ENCODE results near the gene UNC79. TPM values are rescaled to one million over a fixed set of nuclear protein-coding genes. Genes with fewer than 3 reads are reported as not detected.
A peak's percentile ranks its signal among the peaks of the same experiment; 100 is the strongest.

UNC79 gene
- total and polyA plus RNA-seq, 11 donors = 0.04 to 0.58 (median 0.42) TPM

- Histone ChIP-seq H3K27me3 (peaks cover 0 to 2% (median 0%) of the 10 kb centered on the region in 9 donors), H3K36me3 (no peaks in the 10 kb centered on the region), H3K27ac (no peak overlapping the region), H3K9me3 (peaks cover 0 to 3% (median 0%) of the 10 kb centered on the region in 12 donors), H3K4me3 (no peak overlapping the region), H3K4me1 (no peaks in the 10 kb centered on the region)
- TF ChIP-seq CTCF (IDR thresholded peaks at IDR 0.05) = no peak
- TF ChIP-seq POLR2A (IDR thresholded peaks at IDR 0.05) = no peak
- DNase-seq = no peak
- intact Hi-C loops (cut with DNase I) = no loop called here
- 86 to 92% (median 88%) methylated on average over 15 of the region's 15 CpGs for WGBS, 4 donors
- no peak for ATAC-seq
Observed at GRCh38 chr14:93705513-93706156, 274.9 kb downstream of the UNC79 start.

GRCh38 chr14:93706360-93706955 lies 275.7 kb downstream of the UNC79 start:
- Histone ChIP-seq H3K36me3 (no peaks in the 10 kb centered on the region), H3K9me3 (no peaks in the 10 kb centered on the region), H3K27me3 (peaks cover 0 to 2% (median 0%) of the 10 kb centered on the region in 9 donors), H3K4me1 (no peaks in the 10 kb centered on the region), H3K27ac (no peak overlapping the region), H3K4me3 (no peak overlapping the region)
- no peak for ATAC-seq
- TF ChIP-seq POLR2A (IDR thresholded peaks at IDR 0.05) (no peak), CTCF (IDR thresholded peaks at IDR 0.05) (no peak)
- 88 to 91% (median 91%) methylated on average over 21 of the region's 21 CpGs for WGBS, 4 donors
- intact Hi-C loops (cut with DNase I) = no loop called here
- DNase-seq = no peak

- H3K27me3 ChIP-seq = peaks cover 0 to 3% (median 0%) of the 10 kb centered on the region in 9 donors
- H3K36me3 ChIP-seq = no peaks in the 10 kb centered on the region
- intact Hi-C loops (cut with DNase I) = no loop called here
- DNase-seq = no peak
- H3K27ac ChIP-seq = no peak overlapping the region
- H3K4me3 ChIP-seq = no peak overlapping the region
- WGBS, 4 donors = 74 to 84% (median 79%) methylated on average over 3 of the region's 3 CpGs
- no peaks in the 10 kb centered on the region for H3K4me1 ChIP-seq
- ATAC-seq = no peak
- H3K9me3 ChIP-seq = no peaks in the 10 kb centered on the region
- no peak for TF ChIP-seq POLR2A (IDR thresholded peaks at IDR 0.05)
- no peak for TF ChIP-seq CTCF (IDR thresholded peaks at IDR 0.05)
Observed at GRCh38 chr14:93707475-93707874, 276.7 kb downstream of the UNC79 start.

- no peaks in the 10 kb centered on the region for H3K4me1 ChIP-seq
- ATAC-seq (peak in 3 of 4 donors; percentile 68 to 80 (median 72)), DNase-seq (no peak)
- H3K4me3 ChIP-seq = no peak overlapping the region
- intact Hi-C loops (cut with DNase I) = no loop called here
- WGBS, 4 donors = 31 to 38% (median 36%) methylated on average over 6 of the region's 6 CpGs
- H3K27ac ChIP-seq = no peak overlapping the region
- H3K27me3 ChIP-seq = peaks cover 0 to 7% (median 0%) of the 10 kb centered on the region in 9 donors
- H3K36me3 ChIP-seq = no peaks in the 10 kb centered on the region
- H3K9me3 ChIP-seq = no peaks in the 10 kb centered on the region
- TF ChIP-seq CTCF (IDR thresholded peaks at IDR 0.05) (no peak), POLR2A (IDR thresholded peaks at IDR 0.05) (no peak)
Observed at GRCh38 chr14:93708311-93708734, 277.6 kb downstream of the UNC79 start.

All from heart left ventricle (tissue), 16 donors.